ENCODE data around the gene TPRG1L.

Gene TPRG1L

GRCh38 chr1:3678361-3679097, 53.7 kb downstream of the TPRG1L start:
- Histone ChIP-seq H3K27me3 (no peaks in the 10 kb centered on the region), H3K4me3 (ENCODE audit: low read depth, low read length) (no peak overlapping the region), H3K9me3 (no peaks in the 10 kb centered on the region), H3K36me3 (no peaks in the 10 kb centered on the region), H3K4me1 (no peaks in the 10 kb centered on the region)
- no peak for DNase-seq
- TF ChIP-seq CTCF (IDR thresholded peaks at IDR 0.05; ENCODE audit: low read depth, low read length): no peak

GRCh38 chr1:3679098-3679555, 54.3 kb downstream of the TPRG1L start:
- Histone ChIP-seq H3K4me1 (no peaks in the 10 kb centered on the region), H3K36me3 (no peaks in the 10 kb centered on the region), H3K4me3 (ENCODE audit: low read depth, low read length) (no peak overlapping the region), H3K27me3 (no peaks in the 10 kb centered on the region), H3K9me3 (no peaks in the 10 kb centered on the region)
- TF ChIP-seq CTCF (IDR thresholded peaks at IDR 0.05; ENCODE audit: low read depth, low read length): no peak
- DNase-seq: no peak
